H7 (cell line): ENCODE measurements around the gene CCR3. TPM values are rescaled to one million over a fixed set of nuclear protein-coding genes. Genes with fewer than 3 reads are reported as not detected.

Source experiments
- total RNA-seq: library from RNA; depleted of rRNA; stranded (reverse); fragments of >200 nt; shearing (Covaris generic); gene quantifications from 2 replicates; pipeline ENCODE4 v1.2.3, GENCODE V29; 2014; rRNA removed

Gene CCR3
- total RNA-seq, 1 experiment from 2014 or later: not detected

Other genes starting within 250 kb of the CCR3 start
- gene FYCO1, start 246.6 kb upstream of the CCR3 start, total RNA-seq: 4.9 and 7.5 TPM in 2 replicates
- gene XCR1, start 215.0 kb upstream of the CCR3 start, total RNA-seq: not detected in 2 replicates
- not detected in 2 replicates for gene CCR1, start 34.1 kb upstream of the CCR3 start, total RNA-seq
- not detected in 2 replicates for gene CCR2, start 111.7 kb downstream of the CCR3 start, total RNA-seq
- not detected in 2 replicates for gene CCR5, start 128.5 kb downstream of the CCR3 start, total RNA-seq
- gene CCRL2, start 164.8 kb downstream of the CCR3 start, total RNA-seq: not detected in 2 replicates
- gene LTF, start 222.4 kb downstream of the CCR3 start, total RNA-seq: not detected in 2 replicates